ENCODE results near the gene CHIA.

Gene CHIA

DNA sequence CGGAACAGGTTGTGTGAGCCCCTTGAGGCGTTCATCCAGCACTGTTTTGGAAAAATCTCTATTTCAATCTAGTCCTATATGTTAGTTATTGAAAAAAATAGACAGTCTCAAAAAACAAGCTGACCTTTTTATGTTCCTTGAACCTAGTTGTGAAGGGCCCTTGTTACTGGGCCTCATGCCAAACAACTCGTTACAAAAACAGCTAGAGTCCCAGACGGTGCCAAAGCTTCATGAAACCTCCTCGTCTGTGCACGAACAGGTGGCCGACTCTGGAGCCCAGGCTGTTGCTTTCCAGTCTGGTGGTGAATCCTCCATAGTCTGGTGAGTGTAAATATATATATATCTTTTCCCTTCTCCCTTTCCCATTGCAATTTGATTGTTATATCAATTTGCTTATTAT is at the start of gene CHIA:
TSS of gene CHIA (plus strand) at position 222 of the 400 bp plus-strand sequence. CDS start 19,617 bp downstream, outside the sequence.
- no peak for DNase-seq (ENCODE audit: low read depth)
- no peak for TF ChIP-seq CTCF (IDR thresholded peaks at IDR 0.05; ENCODE audit: low read depth, low read length, missing control alignments)
- no peak within 1 kb of the TSS for H3K4me3 ChIP-seq (ENCODE audit: low read depth, low read length)
- in situ Hi-C loops (cut with HindIII; ENCODE audit: low sequenced_read_pairs) = no loop called here

- no peak for TF ChIP-seq CTCF (IDR thresholded peaks at IDR 0.05; ENCODE audit: low read depth, low read length, missing control alignments)
- in situ Hi-C loops (cut with HindIII; ENCODE audit: low sequenced_read_pairs) = no loop called here
- DNase-seq (ENCODE audit: low read depth) = no peak
- no peak overlapping the region for H3K4me3 ChIP-seq (ENCODE audit: low read depth, low read length)
Measured at GRCh38 chr1:111241797-111242196, 48.9 kb upstream of the CHIA start.

GRCh38 chr1:111242805-111243523 is 47.7 kb upstream of the CHIA start:
- no peak for DNase-seq (ENCODE audit: low read depth)
- TF ChIP-seq CTCF (IDR thresholded peaks at IDR 0.05; ENCODE audit: low read depth, low read length, missing control alignments) = no peak
- no peak overlapping the region for H3K4me3 ChIP-seq (ENCODE audit: low read depth, low read length)
- in situ Hi-C loops (cut with HindIII; ENCODE audit: low sequenced_read_pairs) = no loop called here

DNA sequence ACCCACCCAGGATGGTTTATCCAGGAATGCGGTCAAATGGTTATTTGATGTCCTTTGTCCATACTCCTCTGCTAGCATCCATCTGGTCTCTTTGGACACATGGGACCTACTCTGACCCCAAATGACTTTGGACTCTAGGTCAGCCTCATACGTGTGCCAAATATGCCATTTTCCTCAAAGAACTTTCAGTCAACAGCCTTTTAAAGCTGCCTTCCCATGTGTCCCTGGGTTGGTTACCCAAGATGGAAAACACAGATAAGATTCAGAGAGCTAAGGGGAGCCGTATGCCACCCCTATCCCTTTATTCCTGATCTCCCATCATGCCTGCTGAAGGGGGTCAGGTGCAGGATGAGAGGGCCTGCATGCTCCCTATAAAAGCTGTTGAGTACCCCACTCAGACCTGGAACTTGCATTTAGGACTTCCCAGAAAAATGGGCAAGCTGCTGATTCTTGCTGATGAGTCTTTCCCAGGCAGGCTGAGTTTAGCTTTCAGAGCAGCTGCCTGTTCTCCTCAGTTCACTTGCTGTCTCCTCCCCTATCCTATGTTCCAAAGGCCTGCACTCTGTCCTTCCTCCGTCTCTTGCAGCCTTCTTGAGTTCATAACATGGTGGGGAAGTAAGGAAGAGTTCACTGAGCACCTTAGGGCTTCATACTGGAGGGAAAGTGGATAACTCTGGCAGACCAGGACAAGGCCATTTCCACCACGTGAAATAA is 43.4 kb upstream of the CHIA start:
- DNase-seq (ENCODE audit: low read depth) = no peak
- H3K4me3 ChIP-seq (ENCODE audit: low read depth, low read length) = no peak overlapping the region
- TF ChIP-seq CTCF (IDR thresholded peaks at IDR 0.05; ENCODE audit: low read depth, low read length, missing control alignments) = no peak
- in situ Hi-C loops (cut with HindIII; ENCODE audit: low sequenced_read_pairs) = no loop called here

DNA sequence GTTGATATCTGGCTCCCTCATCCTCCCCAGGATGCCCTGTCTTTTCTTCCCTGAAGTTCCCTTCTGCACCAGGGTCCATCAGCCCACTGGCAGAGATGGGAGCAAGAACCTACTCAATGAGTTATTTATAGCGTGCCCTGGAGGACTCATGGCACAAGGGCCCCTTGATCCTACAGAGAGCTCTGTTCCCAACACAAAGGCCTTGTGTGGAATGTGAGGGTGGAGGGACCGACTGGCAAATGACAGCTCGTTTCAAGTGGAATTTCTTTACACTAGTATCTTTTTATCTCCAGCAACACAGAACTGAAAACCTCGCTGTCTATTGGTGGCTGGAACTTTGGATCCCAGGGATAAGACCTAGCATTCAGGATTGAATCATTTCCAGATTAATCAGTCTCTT is 40.7 kb upstream of the CHIA start:
- no peak for DNase-seq (ENCODE audit: low read depth)
- H3K4me3 ChIP-seq (ENCODE audit: low read depth, low read length) = no peak overlapping the region
- in situ Hi-C loops (cut with HindIII; ENCODE audit: low sequenced_read_pairs) = no loop called here
- no peak for TF ChIP-seq CTCF (IDR thresholded peaks at IDR 0.05; ENCODE audit: low read depth, low read length, missing control alignments)

DNA sequence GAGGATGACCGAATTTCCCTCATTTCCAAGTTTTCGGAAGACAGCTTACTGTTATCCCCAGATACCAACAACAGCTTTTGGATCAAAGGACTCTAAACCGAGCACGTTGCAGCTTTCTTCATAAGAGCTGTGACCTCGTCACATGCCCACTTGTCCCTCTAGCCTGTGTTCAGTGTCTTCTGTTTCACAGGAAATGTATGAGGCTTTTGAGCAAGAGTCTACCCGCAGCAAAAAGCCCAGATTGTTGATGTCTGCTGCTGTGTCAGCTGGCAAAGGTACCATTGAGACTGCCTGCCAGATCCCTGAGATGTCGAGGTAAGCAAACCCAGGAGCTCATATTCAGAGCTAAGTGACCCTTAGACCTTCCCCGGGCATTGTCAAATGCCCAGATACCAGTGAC is 39.1 kb upstream of the CHIA start:
- H3K4me3 ChIP-seq (ENCODE audit: low read depth, low read length) = no peak overlapping the region
- DNase-seq (ENCODE audit: low read depth) = no peak
- in situ Hi-C loops (cut with HindIII; ENCODE audit: low sequenced_read_pairs) = no loop called here
- TF ChIP-seq CTCF (IDR thresholded peaks at IDR 0.05; ENCODE audit: low read depth, low read length, missing control alignments) = no peak
